ENCODE data around the gene FRMD4A.
"Not testable (repeated sequence)": the region's sequence is repeated elsewhere in the genome, so short reads cannot be mapped to it uniquely, and the experiment has no call there.

The FRMD4A gene

DNA sequence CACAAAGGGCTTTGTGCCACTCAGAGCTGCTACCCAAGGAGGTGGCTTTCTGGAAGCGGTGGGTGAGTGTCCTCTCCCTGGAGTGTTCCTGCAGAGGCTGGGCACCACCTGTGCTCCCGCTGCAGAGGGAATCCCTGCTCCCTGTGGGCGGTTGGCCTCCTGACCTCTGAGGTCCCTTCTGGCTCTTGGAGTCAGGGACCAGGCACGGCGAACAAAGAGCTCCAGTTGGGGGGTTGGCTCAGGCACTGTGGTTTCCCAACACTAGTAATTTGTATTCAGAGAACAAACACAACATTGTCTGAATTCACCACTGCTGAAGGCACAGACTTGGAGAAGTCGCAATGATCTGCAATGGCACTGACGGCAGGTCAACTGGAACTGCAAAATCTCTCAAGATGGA is 415.0 kb downstream of the FRMD4A start:
- DNase-seq (ENCODE audit: low read depth in 2 of 2), result no peak

DNA sequence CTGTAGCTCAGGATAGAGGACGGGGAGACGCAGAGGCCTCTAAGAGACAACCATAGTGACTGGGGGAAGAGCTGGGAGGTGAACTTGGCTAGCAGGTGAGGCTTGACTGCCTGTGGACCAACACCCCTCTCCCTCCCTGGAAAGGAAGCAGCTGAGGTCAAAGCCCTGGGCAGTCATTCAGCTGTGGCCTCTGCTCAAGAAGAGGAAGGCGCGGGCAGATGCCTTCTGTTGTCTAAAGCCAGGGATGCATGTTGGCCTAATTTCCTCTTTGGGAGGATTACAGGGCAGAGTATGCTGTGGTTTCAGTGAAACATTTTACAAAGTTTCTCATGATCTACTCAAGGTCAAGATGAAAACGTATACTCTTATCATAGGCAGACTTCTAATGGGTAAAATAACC is 416.8 kb downstream of the FRMD4A start:
- no peak for DNase-seq (ENCODE audit: low read depth in 2 of 2)

DNA sequence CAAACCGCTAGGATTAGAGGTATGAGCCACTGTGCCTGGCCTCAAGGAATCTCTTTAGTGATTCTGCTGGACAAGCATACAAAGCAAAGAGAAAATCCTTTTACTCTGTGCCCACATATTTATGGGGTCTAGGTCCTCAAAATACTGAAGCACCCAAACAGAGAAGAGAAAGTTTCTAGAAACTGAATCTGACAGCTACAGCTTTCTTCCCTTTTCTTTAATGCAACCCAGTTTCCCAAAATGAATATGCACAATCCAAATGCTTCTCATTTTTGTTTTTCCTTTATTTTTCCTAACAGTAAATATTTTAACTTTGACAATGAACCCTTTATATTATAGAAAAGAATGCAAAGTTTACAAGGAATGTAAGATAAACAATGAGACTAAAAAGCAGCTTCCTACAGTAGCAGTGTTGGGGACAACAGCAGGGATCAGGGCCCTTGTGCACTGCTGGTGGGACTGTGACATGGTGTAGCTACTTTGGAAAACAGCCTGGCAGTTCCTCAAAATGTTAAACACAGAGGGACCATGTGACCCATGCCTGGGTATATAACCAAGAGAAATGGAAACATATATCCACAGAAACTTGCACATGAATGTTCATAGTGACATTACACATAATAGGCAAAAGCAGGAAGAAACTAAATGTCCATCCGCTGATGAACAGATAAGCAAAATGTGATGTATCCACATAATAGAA is 418.8 kb downstream of the FRMD4A start:
- no peak for DNase-seq (ENCODE audit: low read depth in 2 of 2)

DNA sequence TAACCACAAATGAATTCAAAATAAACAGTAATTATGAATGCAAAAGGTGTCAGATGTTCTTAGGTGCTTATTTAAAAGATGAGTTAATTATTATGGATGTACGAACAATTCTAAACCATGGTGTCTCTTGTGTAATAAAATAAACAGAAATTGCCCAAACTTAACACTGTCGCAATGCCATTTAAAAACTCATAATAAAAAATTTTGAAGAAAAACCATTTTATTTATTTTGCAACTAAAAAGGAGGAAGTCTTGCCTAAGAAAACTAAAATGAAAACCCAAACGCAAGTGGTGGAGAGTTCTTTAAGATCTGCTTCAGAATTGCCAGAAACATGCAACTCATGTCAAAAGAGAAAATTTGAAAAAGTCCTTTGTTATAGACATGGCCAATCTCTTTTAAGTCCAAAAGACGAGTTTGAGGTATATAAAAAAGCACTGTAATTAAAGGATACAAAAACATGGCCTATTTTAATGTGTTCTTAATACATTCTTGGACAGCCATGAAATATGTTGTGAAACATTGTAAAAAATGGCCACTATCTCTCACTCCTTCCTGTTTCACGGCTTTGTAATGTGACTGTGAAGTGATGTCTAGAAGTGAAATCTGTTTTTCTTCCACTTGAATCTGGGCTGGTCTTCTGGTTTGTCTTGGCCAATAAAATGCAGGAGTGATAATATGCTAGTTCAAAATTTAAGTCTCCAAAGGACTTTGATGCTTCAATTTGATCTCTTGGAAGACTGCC is 421.0 kb downstream of the FRMD4A start:
- DNase-seq (ENCODE audit: low read depth in 2 of 2), result no peak

DNA sequence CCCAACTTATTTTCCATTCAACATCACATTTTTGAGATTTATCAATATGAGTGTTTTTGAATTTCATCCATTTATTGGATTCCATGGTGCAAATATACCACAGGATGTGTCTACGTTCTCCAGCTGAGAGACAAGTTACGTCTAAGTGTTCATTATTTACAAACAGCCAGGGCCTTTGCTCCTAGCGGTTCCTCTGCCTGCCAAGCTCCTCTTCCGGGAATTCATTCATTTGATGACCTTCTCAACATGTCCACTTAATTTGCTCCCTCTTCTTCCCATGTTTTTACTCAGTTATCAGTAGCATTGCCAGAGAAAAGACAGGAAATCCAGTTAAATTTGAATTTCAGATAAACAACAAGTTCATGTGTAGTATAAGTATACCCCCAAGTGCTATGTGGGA is 422.2 kb downstream of the FRMD4A start:
- DNase-seq (ENCODE audit: low read depth in 2 of 2), result no peak

DNA sequence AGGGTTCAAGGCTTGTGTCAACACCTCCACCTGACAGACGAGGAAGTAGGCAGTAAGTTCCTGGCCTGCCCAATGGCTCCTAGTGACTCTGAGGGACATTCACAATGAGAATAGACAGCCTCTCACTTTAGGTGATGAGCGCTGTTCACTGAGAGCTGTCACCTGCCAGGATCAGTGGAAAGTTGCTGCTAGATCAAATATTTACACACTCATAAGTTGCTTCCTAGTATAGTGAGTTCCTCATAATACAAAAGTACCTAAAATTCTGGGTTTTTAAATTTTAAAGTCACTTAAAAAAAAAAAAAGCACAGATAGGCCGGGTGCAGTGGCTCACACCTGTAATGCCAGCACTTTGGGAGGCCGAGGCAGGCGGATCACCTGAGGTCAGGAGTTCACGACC is 423.2 kb downstream of the FRMD4A start:
- DNase-seq (ENCODE audit: low read depth in 2 of 2), result no peak

DNA sequence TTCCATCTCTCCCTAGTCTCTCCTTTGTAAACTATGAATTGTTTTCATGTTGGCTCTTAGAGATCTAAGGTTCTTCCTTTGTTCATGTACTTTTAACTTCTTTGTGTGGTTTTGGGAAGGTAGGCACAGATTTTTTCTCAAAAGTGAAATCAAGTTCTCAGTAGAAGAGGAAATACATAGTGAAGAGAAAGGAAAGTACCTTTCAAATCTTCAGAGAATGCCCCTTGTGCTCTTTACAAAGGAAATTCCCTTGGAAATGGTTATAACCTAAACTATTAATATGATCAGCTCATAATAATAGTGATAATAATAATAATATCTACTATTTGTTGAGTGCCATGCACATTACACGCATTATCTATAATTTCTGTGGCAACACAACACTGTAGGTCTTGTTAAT is 425.4 kb downstream of the FRMD4A start:
- no peak for DNase-seq (ENCODE audit: low read depth in 2 of 2)

DNA sequence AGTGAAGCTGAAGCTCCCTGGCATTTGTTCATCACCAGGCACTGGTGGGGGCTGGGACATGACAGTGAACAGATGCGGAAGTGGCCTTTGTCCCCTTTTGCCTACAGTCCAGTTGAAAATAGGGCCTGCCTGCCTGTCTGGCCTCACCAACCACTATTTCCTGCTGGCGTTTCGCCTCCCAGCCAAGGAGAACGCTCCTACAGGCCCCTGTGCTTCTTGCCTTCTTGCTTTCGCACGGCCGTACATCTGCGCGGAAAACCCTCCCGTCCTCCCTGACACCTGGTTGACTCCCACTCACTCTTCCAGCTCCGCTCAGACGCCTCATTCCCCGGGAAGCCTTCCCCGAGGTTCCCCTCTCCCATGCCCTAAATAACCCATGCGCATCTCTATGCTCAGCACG is 426.7 kb downstream of the FRMD4A start:
- DNase-seq (ENCODE audit: low read depth in 2 of 2), result no peak

DNA sequence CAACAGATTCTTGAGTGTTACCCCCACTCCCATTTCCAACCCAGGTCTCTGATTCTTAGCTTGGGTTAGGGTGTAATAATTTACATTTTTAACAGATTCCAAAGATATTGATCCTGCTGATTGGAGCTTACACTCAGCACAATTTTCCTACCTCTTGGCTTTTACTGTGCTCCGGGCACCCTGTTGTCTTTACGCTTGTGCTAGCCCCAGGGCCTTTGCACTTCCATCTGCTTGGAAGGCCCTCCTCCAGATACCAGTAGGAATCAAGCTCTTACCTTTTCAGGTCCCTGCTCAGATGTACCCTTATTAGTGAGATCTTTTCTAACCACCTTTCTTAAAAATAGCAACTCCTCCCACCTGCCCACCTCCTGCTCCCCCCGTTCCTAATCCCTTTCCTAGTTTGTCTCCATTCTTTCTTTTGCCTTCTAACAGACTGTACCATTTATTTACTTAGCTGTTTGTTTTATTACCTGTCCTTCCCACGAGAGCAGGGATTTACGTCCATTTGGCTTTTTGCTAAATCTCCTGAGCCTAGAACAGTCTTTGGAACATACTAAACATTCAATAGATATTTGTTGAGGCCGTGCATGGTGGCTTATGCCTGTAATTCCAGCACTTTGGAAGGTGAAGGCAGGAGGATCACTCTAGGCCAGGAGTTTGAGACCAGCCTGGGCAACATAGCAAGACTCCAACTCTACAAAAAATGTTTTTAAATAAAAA is 427.7 kb downstream of the FRMD4A start:
- DNase-seq (ENCODE audit: low read depth in 2 of 2), result no peak

DNA sequence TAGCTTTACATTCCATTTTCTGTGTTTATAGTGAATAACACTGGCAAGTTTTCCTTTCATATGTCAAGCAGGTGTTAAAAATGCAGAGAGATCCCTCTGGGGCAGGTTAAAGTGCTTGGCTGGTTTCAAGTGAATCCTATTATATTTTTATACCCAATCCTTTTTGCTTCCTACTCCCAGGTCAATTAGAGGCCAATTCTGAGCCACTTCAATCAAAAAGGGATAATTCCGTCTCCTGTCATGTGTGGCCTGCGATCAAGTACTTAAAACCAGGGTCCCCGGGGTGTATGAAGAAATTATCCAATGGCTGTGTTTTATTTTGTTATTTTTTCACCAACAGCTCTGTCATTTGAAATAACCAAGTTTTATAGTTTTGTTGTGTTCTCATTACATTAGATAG is 430.8 kb downstream of the FRMD4A start:
- no peak for DNase-seq (ENCODE audit: low read depth in 2 of 2)

DNA sequence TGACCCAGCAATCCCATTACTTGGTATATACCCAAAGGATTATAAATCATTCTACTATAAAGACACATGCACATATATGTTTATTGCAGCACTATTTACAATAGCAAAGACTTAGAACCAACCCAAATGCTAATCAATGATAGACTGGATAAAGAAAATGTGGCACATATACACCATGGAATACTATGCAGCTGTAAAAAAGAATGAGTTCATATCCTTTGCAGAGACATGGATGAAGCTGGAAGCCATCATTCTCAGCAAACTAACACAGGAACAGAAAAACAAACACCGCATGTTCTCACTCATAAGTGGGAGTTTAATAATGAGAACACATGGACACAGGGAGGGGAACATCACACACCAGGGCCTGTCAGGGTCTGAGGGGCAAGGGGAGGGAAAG is 434.6 kb downstream of the FRMD4A start:
- DNase-seq (ENCODE audit: low read depth in 2 of 2), result not testable (repeated sequence)

DNA sequence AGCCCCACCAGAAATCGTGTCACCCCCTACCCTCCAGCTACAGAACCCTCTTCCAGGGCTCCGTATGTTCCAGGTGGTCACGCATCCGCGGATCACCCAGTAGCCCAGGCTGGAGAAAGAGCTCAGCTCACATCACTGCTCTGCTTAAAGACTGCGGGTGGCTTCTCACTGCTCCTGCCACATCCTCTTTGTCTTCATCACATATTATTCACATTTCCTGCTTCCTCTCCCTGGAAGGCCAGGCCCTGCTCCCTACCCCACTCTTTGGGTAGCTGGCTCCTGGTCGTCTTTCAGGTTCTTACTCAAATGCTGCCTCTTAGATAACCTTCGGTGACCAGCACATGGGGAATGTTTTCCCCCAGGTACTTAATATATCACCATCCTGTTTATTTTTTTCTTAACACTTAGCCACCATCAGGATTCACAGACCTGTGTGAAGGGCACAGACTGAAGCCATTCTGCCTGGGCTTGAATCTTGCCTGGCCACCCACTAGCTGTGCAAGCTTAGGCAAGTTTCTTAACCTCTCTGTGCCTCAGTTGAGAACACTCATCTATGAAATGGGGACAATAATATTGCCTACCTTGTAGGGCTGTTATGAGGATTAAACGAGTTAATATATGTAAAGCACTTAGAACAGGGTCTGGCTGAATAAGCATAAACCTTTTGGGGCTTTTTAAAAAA is 436.2 kb downstream of the FRMD4A start:
- no peak for DNase-seq (ENCODE audit: low read depth in 2 of 2)

DNA sequence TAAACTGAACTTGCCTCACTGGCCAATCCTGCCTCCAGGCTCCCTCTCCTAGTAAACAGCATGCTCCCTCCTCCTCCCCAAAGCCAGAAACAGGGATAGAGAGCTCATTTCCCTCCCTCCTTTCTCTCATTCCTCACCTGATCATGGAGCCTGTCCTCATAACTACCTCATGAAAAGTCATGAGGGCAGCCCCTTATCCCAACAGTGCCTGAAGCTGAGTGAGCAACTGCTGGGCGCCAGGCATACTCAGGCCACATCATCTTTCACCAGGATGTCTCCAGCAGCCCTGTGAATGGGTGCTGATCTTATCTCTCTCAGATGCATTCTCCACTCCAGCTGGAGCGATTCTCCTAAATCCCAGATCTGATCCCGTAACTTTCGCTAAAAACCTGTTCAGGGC is 436.8 kb downstream of the FRMD4A start:
- no peak for DNase-seq (ENCODE audit: low read depth in 2 of 2)

DNA sequence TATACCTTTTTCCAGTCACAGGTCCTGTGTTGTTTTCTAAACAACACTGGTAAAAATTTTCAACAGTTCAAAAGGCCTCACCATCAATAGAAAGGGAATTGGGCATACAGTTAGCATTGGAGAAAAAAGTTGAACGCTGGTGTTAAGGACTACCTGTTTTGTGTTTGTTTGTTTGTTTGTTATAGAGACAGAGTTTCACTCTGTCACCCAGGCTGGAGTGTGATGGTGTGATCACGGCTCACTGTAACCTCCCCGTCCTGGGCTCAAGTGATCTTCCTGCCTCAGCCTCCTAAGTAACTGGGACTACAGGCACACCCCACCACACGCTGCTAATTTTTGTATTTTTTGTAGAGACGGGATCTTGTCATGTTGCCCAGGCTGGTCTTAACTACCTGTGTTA is 437.9 kb downstream of the FRMD4A start:
- no peak for DNase-seq (ENCODE audit: low read depth in 2 of 2)

DNA sequence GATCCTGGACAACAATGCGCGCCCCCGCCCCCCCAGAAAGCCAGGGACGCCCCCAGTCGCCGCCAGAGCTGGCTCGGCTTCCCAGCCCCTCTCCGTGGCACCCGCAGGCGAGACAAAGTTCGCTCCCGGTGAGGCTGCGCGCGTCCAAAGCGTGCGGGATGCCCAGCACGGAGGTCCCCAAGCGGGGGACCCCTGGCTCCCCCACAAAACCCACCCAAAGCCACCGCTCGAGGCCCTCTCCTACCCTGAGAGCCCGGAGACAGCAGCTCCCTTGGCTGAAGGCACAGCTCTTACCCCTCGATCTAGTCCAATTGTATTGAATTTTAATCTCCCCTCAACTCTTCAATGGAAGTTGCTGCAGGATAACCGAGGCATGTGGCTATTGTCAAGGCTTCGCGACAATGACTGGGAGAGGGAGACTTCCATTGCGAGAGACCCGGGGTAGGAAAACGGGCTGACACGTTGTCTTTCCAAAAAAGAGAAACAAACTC is 438.7 kb downstream of the FRMD4A start:
- DNase-seq (ENCODE audit: low read depth in 2 of 2), result no peak

DNA sequence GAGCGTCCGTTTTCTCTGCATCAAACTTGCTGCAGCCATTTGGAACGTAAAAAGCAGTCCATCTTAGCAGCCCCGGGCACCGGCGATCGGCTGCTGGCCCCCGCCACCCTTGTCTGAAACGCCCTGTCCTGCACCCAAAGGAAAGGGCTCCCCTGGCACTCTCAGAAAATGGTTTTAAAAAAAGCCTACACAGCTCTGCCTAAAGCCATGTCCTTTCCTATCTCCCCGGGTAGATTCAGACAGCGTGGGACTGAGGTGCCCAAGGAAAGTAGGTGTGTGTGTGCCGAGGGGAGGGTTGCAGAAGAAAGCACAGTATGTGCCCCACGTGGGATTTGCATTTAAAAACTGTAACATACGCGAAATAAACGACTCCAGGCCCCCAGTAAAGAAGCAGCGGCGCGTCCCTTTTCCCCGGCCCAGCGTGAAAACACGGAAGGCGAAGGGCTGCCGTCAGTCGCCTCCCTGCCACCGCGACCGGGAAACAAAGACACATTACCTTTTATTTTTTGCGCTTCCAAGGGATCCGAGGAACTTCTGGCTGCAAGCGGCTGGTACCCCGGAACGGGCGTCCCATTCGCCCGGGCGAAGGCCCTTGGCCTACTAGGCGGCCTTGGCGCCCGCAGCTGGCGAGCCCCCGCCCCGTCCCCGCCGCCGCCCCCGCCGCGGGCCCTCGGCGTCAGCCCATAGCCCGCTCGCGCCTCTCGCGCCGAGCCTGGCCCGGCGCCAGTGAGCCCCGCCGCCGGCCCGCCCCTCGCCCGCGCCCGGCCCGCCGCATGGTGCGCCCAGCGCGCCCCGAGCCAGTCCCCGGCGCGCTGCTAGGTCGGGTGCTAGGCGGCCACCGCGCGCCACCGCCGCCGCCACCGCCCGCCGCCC is 439.4 kb downstream of the FRMD4A start:
- DNase-seq (ENCODE audit: low read depth in 2 of 2), result no peak

DNA sequence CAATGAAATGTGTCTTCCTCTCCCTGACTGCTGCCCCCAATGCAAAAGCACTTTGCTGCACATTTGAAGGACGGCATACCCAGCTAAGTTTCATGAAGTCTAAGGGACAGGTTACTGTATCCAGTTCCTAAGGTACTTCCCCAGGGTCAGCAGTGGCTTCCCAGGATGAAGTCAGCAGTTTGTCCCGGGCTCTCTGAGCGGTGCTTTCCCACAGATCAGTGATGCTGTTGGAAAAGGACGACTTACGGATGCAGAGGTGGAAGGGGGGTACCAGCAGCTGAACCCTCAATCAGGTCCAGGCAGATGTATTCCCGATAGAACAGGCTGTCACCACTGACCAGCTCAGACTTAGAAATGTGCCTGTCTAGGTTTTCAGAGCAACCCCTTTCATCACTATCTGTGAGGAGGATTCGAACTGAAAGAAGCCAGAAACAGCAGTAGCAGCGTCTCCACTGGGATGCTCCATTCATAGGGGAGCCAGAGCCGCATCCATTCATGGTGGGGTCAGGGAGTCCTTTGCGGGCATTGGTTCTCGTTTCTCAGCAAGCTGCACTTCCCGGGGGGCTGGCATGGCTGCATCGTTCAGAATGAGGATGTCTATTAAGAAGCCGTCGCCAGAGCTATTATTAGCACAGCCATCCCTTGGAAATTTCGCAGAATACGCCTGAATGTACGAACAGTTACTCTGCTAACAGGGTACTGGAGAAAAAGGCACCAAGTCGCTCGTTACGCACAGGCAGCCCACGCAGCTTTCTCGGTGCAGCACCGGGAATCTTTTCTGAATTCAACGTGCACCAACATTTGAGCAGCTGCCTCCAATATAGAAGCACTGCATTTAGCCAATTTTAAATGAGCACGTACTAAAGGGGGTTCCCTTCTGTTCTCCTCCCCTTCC is 440.2 kb downstream of the FRMD4A start:
- no peak for DNase-seq (ENCODE audit: low read depth in 2 of 2)

DNA sequence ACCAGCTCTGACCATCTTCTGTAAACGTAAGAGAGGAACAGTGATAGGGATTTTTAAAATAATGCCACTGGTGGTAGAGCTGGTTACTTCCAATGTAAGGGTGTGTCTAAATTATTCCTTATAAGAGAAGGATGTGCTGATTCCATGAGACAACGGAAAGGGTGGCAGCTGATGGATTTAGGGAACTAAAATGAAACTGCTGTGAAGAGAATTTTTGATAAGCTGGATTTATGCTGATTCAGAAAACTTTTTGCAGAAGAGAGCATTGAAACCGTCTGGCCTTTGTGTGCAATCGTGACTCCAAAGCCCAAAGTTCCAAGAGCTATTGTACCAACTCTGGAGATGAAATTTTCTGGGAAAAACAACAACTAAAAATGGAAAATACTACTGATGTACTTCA is 443.0 kb downstream of the FRMD4A start:
- no peak for DNase-seq (ENCODE audit: low read depth in 2 of 2)

DNA sequence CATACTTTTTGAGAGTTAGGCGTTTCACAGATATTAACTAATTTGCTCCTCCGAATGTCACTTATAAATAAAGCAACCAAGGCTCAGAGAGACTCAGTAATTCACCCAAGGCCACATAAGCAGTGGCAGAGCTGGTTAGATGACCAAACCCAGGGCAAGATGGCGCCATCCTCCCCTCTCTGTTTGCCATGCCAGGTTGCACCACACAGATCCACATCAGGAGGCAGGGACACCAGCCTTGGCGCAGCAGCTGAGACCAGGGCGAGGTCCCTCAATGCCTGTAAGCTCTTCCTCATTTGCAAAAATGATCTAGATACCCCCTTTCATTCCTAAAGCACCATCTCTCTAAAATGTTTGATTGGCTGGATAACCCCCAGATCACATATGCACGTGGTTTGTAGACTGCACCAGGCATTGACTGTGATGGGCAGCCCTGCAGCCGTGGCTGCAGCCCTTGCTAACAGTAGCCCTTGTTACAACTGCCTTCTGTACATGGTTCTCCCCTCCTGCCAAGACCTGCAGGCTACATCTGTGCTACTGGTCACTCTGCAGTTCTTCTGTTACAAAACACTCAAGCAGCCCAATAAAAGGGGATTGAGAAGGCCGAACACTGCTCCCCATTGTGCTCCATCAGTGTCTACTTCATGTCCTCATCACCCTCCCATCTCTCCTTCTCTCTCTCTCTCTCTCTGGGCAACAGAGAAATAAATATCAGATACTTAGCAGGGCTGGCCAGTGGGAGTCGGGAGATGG is 445.3 kb downstream of the FRMD4A start:
- no peak for DNase-seq (ENCODE audit: low read depth in 2 of 2)
